ENCODE data around the gene RUVBL2. TPM values are rescaled to one million over a fixed set of nuclear protein-coding genes. Genes with fewer than 3 reads are reported as not detected.

RUVBL2 gene
- total and polyA plus RNA-seq, 9 donors = 11.4 to 101 (median 53.4) TPM

DNA sequence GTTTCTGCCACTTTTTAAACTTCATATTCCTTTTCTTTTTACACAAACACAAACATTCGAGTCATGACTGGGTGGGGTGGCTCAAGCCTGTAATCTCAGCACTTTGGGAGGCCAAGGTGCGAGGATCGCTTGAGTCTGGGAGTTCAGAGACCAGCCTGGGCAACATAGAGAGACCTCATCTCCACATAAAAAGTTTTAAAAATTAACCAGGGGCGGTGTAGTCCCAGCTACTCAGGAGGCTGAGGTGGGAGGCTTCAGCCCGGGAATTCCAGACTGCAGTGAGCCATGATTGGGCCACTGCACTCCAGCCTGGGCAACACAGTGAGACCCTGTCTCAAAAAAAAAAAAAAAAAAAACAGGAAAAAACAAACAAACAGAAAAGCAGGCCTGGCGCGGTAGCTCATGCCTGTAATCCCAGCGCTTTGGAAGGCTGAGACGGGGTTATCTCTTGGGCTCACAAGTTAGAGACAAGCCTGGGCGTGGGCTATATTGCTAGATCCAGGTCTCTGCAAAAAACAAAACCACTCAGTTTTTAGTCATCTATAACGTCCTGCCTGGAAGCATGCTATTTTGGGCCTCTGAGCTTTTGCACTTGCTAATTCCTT lies 39.6 kb upstream of the RUVBL2 start:
- Histone ChIP-seq H3K4me1 (ENCODE audit: insufficient read depth) (peaks cover 3% of the 10 kb centered on the region), H3K9me3 (no peaks in the 10 kb centered on the region), H3K27ac (peak overlapping the region in 1 of 2 donors; percentile 0), H3K36me3 (no peaks in the 10 kb centered on the region), H3K4me3 (peak overlapping the region; percentile 65), H3K27me3 (no peaks in the 10 kb centered on the region)
- DNase-seq = no peak
- WGBS, 3 donors = 49 to 57% (median 51%) methylated on average over 11 of the region's 11 CpGs
- TF ChIP-seq EP300 (IDR thresholded peaks at IDR 0.05) (no peak), POLR2A (IDR thresholded peaks at IDR 0.05) (no peak)
- TF ChIP-seq, protein P1, sequence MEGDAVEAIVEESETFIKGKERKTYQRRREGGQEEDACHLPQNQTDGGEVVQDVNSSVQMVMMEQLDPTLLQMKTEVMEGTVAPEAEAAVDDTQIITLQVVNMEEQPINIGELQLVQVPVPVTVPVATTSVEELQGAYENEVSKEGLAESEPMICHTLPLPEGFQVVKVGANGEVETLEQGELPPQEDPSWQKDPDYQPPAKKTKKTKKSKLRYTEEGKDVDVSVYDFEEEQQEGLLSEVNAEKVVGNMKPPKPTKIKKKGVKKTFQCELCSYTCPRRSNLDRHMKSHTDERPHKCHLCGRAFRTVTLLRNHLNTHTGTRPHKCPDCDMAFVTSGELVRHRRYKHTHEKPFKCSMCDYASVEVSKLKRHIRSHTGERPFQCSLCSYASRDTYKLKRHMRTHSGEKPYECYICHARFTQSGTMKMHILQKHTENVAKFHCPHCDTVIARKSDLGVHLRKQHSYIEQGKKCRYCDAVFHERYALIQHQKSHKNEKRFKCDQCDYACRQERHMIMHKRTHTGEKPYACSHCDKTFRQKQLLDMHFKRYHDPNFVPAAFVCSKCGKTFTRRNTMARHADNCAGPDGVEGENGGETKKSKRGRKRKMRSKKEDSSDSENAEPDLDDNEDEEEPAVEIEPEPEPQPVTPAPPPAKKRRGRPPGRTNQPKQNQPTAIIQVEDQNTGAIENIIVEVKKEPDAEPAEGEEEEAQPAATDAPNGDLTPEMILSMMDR (IDR thresholded peaks at IDR 0.05) = no peak
- intact Hi-C loops (cut with DNase I) = no loop called here

DNA sequence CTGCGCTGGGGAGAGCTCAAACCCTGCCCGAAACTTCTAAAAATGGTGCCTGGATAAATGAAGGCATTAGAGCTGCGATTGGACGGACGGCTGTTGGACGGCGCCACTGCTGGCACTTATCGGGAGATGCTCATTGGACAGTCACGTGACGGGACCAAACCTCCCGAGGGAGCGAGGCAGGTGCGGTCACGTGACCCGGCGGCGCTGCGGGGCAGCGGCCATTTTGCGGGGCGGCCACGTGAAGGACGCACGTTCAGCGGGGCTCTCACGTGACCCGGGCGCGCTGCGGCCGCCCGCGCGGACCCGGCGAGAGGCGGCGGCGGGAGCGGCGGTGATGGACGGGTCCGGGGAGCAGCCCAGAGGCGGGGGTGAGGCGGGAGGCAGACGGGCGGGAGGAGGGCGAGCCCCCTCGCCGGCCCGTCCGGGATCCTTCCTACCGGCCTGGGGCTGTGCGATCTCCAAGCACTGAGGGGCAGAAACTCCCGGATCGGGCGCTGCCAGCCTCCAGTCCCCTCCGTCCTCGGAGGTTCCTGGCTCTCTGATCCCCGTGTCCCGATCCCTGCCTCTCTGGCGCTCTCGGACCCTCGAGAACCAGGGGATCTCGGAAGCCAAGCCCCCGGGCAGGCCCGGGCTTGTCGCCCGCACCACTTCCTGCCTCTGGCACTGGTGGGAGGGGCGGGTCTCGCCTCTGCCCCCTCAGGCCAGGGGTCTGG lies 38.9 kb upstream of the RUVBL2 start, which contains the start of gene BAX:
Gene BAX (plus strand): TSS at position 281 of the 713 bp plus-strand sequence. CDS start 54 bp downstream, at position 335.
- TF ChIP-seq POLR2A (IDR thresholded peaks at IDR 0.05) (peak; percentile 64), EP300 (IDR thresholded peaks at IDR 0.05) (peak; percentile 24)
- TF ChIP-seq, protein P1 (IDR thresholded peaks at IDR 0.05) = peak in 1 of 3 donors; percentile 40
- Histone ChIP-seq H3K36me3 (no peaks in the 10 kb centered on the region), H3K4me3 (peak within 1 kb of the TSS; percentile 65), H3K27ac (peak within 1 kb of the TSS; percentile 16 to 28), H3K4me1 (ENCODE audit: insufficient read depth) (peaks cover 3% of the 10 kb centered on the region), H3K9me3 (no peaks in the 10 kb centered on the region), H3K27me3 (no peaks in the 10 kb centered on the region)
- intact Hi-C loops (cut with DNase I) = no loop called here
- 0 to 1% (median 0%) methylated on average over 52 to 71 of the region's 71 CpGs for WGBS, 3 donors
- peak; percentile 95 to 98 (median 97) for DNase-seq

DNA sequence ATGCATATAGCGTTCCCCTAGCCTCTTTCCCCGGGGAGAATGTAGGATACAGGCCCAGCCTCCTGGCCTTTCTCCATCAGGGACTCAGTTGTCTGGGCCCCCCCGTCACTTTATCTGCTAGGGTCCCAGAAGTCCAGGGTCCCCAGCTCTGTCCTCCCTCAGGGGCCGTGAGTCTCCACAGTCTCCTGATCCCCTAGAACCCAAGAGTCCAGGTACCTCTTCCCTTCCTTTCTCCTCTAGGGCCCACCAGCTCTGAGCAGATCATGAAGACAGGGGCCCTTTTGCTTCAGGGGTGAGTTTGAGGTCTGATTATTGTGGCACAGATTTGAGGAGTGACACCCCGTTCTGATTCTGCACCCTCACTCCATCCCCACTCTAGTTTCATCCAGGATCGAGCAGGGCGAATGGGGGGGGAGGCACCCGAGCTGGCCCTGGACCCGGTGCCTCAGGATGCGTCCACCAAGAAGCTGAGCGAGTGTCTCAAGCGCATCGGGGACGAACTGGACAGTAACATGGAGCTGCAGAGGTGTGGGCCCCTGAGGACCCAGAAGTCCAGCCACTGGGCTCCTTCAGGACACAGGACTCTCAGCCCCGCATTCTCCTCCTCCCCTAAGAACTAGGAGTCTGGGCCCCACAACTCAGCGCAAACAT lies 38.3 kb upstream of the RUVBL2 start:
- peaks cover 3% of the 10 kb centered on the region for H3K4me1 ChIP-seq (ENCODE audit: insufficient read depth)
- no peaks in the 10 kb centered on the region for H3K36me3 ChIP-seq
- H3K9me3 ChIP-seq = no peaks in the 10 kb centered on the region
- peak overlapping the region; percentile 65 for H3K4me3 ChIP-seq
- H3K27ac ChIP-seq = peak overlapping the region; percentile 16 to 28
- intact Hi-C loops (cut with DNase I) = no loop called here
- no peak for DNase-seq
- TF ChIP-seq EP300 (IDR thresholded peaks at IDR 0.05) (no peak), POLR2A (IDR thresholded peaks at IDR 0.05) (no peak)
- TF ChIP-seq, protein P1 (IDR thresholded peaks at IDR 0.05) = no peak
- WGBS, 3 donors = 49 to 56% (median 54%) methylated on average over 16 of the region's 16 CpGs
- H3K27me3 ChIP-seq = no peaks in the 10 kb centered on the region

DNA sequence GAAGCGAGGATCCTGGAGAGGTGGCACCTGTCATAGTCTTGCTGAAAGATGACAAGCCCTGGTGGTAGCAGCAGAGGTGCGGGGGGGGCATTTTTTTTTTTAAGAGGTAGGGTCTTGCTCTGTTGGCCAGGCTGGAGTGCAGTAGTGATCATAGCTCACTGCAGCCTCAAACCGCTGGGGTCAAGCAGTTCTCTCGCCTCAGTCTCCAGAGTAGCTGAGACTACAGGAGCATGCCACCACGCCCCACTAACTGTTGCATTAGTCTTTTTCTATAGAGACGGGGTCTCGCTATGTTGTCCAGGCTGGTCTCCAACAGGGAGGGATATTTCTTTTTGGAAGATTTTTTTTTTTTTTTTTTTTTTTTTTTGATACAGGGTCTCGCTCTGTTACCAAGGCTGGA lies 35.7 kb upstream of the RUVBL2 start:
- intact Hi-C loops (cut with DNase I) = no loop called here
- Histone ChIP-seq H3K27ac (no peak overlapping the region), H3K4me3 (no peak overlapping the region), H3K4me1 (ENCODE audit: insufficient read depth) (peaks cover 3% of the 10 kb centered on the region), H3K27me3 (no peaks in the 10 kb centered on the region), H3K36me3 (no peaks in the 10 kb centered on the region), H3K9me3 (no peaks in the 10 kb centered on the region)
- TF ChIP-seq POLR2A (IDR thresholded peaks at IDR 0.05) (no peak), EP300 (IDR thresholded peaks at IDR 0.05) (no peak)
- TF ChIP-seq, protein P1 (IDR thresholded peaks at IDR 0.05) = no peak
- no peak for DNase-seq
- WGBS, 3 donors = 97% methylated on average over 8 of the region's 8 CpGs
